GM12878 (cell line): ENCODE results near the gene PIGZ. TPM values are rescaled to one million over a fixed set of nuclear protein-coding genes. Genes with fewer than 3 reads are reported as not detected.

Experiments
- ATAC-seq: fragments of 200-7000 bp; cut with Tn5 transposase; 3 replicates; pipeline ENCODE4 v1.9.1; 2020; ENCODE audit warnings: mild to moderate bottlenecking, moderate library complexity
- BruUV-seq: library from RNA; stranded (reverse); fragments of 400-500 nt; replicated peaks from 2 replicates; lab custom pipeline; 2021; lab: Mats Ljungman, UMichigan
- CTCF ChIA-PET: fragments of 300-600 bp; sonication (Branson Sonifier 250); formaldehyde crosslinking; extraction: SDS; loops from one replicate; lab custom pipeline; 2021; ENCODE audit warnings: inconsistent platforms; lab: Yijun Ruan, JAX
- POLR2A ChIA-PET: fragments of 350-600 bp; formaldehyde crosslinking; extraction: SDS; loops from one replicate; lab custom pipeline; 2021; ENCODE audit warnings: inconsistent platforms; lab: Charles Lee
- RAD21 ChIA-PET: fragments of 300-600 bp; sonication (Branson Sonifier 250); formaldehyde crosslinking; loops from one replicate; lab custom pipeline; 2023; ENCODE audit warnings: antibody characterized with exemption; ENCODE audit not compliant: unreplicated experiment; lab: Charles Lee
- SMC1A ChIA-PET: fragments of 300-600 bp; sonication (Branson Sonifier 250); formaldehyde crosslinking; loops from one replicate; lab custom pipeline; 2023; ENCODE audit not compliant: unreplicated experiment, uncharacterized antibody; lab: Charles Lee
- DNase-seq: peaks from one replicate; pipeline ENCODE4 v3.0.0-alpha.2; 2011; ENCODE audit warnings: low read depth, low spot score
- FAIRE-seq: peaks from 3 replicates; lab custom pipeline; 2011; peaks lifted over from hg19 to GRCh38; lab: Jason Lieb, UNC
- H2AFZ ChIP-seq: 2 replicates; pipeline ENCODE4 v1.6.0; 2011; ENCODE audit warnings: low read depth, low read length, control low read depth; ENCODE audit not compliant: control insufficient read depth
- H3K27ac ChIP-seq: 2 replicates; pipeline ENCODE4 v1.5.1; 2011; ENCODE audit warnings: control low read depth; ENCODE audit not compliant: control insufficient read depth, insufficient read depth
- H3K27me3 ChIP-seq, 2 experiments: replicated peaks in 1 of 2; 2 replicates each; pipeline versions ENCODE4 v1.6.0 to v1.6.1; 2011; ENCODE audit warnings: low read length in 1 of 2; ENCODE audit not compliant: control insufficient read depth in 2 of 2, insufficient read depth in 2 of 2
- H3K36me3 ChIP-seq, 2 experiments: 2 replicates each; pipeline ENCODE4 v1.5.1; 2011; ENCODE audit warnings: low read length in 1 of 2; ENCODE audit not compliant: control insufficient read depth in 2 of 2, insufficient read depth in 2 of 2
- H3K4me1 ChIP-seq: 2 replicates; pipeline ENCODE4 v1.6.1; 2011; ENCODE audit warnings: mild to moderate bottlenecking, low read length, moderate library complexity, mixed read lengths; ENCODE audit not compliant: control insufficient read depth, insufficient read depth
- H3K4me2 ChIP-seq: 2 replicates; pipeline ENCODE4 v1.6.0; 2011; ENCODE audit warnings: control low read depth; ENCODE audit not compliant: control insufficient read depth, insufficient read depth
- H3K4me3 ChIP-seq: fragments of 200-600 bp; sonication (generic); 2 replicates; pipeline ENCODE4 v1.5.1; 2016
- H3K79me2 ChIP-seq: 2 replicates; pipeline ENCODE4 v1.6.0; 2011; ENCODE audit warnings: low read length; ENCODE audit not compliant: control insufficient read depth, insufficient read depth
- H3K9ac ChIP-seq: 2 replicates; pipeline ENCODE4 v1.8.0; 2011; ENCODE audit warnings: low read length, control low read depth, mixed read lengths; ENCODE audit not compliant: control insufficient read depth, insufficient read depth
- H3K9me3 ChIP-seq: replicated peaks from 3 replicates; pipeline ENCODE4 v1.5.1; 2011; ENCODE audit warnings: mild to moderate bottlenecking, low read length; ENCODE audit not compliant: control insufficient read depth, insufficient read depth
- H4K20me1 ChIP-seq: 2 replicates; pipeline ENCODE4 v1.6.0; 2011; ENCODE audit not compliant: control insufficient read depth, insufficient read depth
- ATF3 ChIP-seq: IDR thresholded peaks from 2 replicates; pipeline ENCODE4 v1.6.1; 2011; ENCODE audit warnings: low read depth, mild to moderate bottlenecking, low read length, moderate library complexity, borderline replicate concordance; ENCODE audit errors: extremely low read depth
- BRCA1 ChIP-seq: IDR thresholded peaks from 2 replicates; pipeline ENCODE4 v1.6.1; 2011; ENCODE audit warnings: low read depth, low read length, improper control_type of control experiment
- GATAD2B ChIP-seq: fragments of 450-650 bp; conservative IDR thresholded peaks from 2 replicates; pipeline ENCODE4 v1.6.1; 2017; ENCODE audit warnings: low read depth, mild to moderate bottlenecking, moderate library complexity
- NFYA ChIP-seq: IDR thresholded peaks from 2 replicates; pipeline ENCODE4 v1.6.1; 2011; ENCODE audit warnings: low read depth, mild to moderate bottlenecking, low read length, improper control_type of control experiment, borderline replicate concordance
- NR2C1 ChIP-seq: fragments of 450-650 bp; IDR thresholded peaks from 2 replicates; pipeline ENCODE4 v1.6.1; 2017; ENCODE audit warnings: antibody characterized with exemption, mild to moderate bottlenecking, moderate library complexity
- POU2F2 ChIP-seq: IDR thresholded peaks from 3 replicates; pipeline ENCODE4 v1.6.1; 2011; ENCODE audit warnings: low read depth, mild to moderate bottlenecking, low read length, borderline replicate concordance
- RAD51 ChIP-seq: fragments of 450-650 bp; IDR thresholded peaks from 2 replicates; pipeline ENCODE4 v1.6.1; 2016; ENCODE audit warnings: moderate library complexity, mild to moderate bottlenecking, inconsistent platforms
- RELA ChIP-seq: fragments of 450-650 bp; IDR thresholded peaks from 2 replicates; pipeline ENCODE4 v1.8.0; 2014; ENCODE audit warnings: borderline replicate concordance; ENCODE audit not compliant: partially characterized antibody
- SIN3A ChIP-seq: IDR thresholded peaks from 2 replicates; pipeline ENCODE4 v1.6.1; 2012; ENCODE audit warnings: low read depth, low read length, improper control_type of control experiment
- STAT3 ChIP-seq: IDR thresholded peaks from 2 replicates; pipeline ENCODE4 v1.6.1; 2011; ENCODE audit warnings: low read depth, low read length, improper control_type of control experiment
- SUPT20H ChIP-seq: IDR thresholded peaks from 2 replicates; pipeline ENCODE4 v1.6.1; 2011; ENCODE audit warnings: low read depth, mild to moderate bottlenecking, low read length, moderate library complexity, borderline replicate concordance; ENCODE audit not compliant: control insufficient read depth
- USF1 ChIP-seq: IDR thresholded peaks from 2 replicates; pipeline ENCODE4 v1.6.1; 2011; ENCODE audit warnings: borderline replicate concordance, low read depth, mild to moderate bottlenecking, moderate library complexity, mixed read lengths, low read length; ENCODE audit not compliant: insufficient read depth; ENCODE audit errors: extremely low read length
- ZNF24 ChIP-seq: fragments of 450-650 bp; IDR thresholded peaks from 2 replicates; pipeline ENCODE4 v1.6.1; 2017; ENCODE audit warnings: antibody characterized with exemption, mild to moderate bottlenecking
- WGBS: methylation state at CpG from one replicate; pipeline ENCODE4 v1.1.6; 2016; ENCODE audit warnings: low lambda C conversion rate; ENCODE audit not compliant: insufficient replicate concordance, insufficient coverage; ENCODE audit errors: missing lambda C conversion rate; 5-methylcytosine and 5-hydroxymethylcytosine counted together
- in situ Hi-C: fragments of 300-500 bp; cut with MboI; formaldehyde crosslinking; loops from 9 replicates; pipeline ENCODE4 v1.14.3; 2018; ENCODE audit warnings: mixed read lengths
- intact Hi-C: fragments of 100-400 bp; cut with micrococcal nuclease; formaldehyde crosslinking; loops from one replicate; pipeline ENCODE4 v1.14.2; 2022; ENCODE audit not compliant: unreplicated experiment
- polyA plus RNA-seq, 11 experiments: library from polyadenylated mRNA; depleted of rRNA in 4 of 11; unstranded in 6 of 11; stranded (reverse) in 5 of 11; fragments of >200 nt; fragmentation: Nextera tagmentation in 4 of 11; fragmentation: Illumina TruSeq in 1 of 11; extraction: Ambion mirVana in 4 of 11; extraction: Trizol in 1 of 11; gene quantifications; 1 replicate in 1 of 11; 2 replicates in 10 of 11; pipeline versions ENCODE4 v1.2.1 to v1.2.3, GENCODE V29; 2011 to 2016; ENCODE audit warnings: inconsistent platforms in 2 of 11, missing spikeins in 2 of 11, low read depth in 1 of 11
- total RNA-seq, 4 experiments: library from RNA; depleted of rRNA in 3 of 4; stranded (reverse); fragments of >200 nt in 3 of 4; fragmentation: Illumina TruSeq in 1 of 4; extraction: Trizol in 1 of 4; gene quantifications; 2 replicates each; pipeline versions ENCODE4 v1.2.1 to v1.2.3, GENCODE V29; 2013 to 2021
- TF ChIP-seq, protein P1 (sequence below): fragments of 450-650 bp; formaldehyde crosslinking; IDR thresholded peaks from 2 replicates; pipeline ENCODE4 v1.5.0; 2022; ENCODE audit warnings: mild to moderate bottlenecking, missing genetic modification characterization
- TF ChIP-seq, protein P2 (sequence below): IDR thresholded peaks from 2 replicates; pipeline ENCODE4 v1.6.1; 2012; ENCODE audit warnings: low read length, inconsistent platforms

The PIGZ gene
- total and polyA plus RNA-seq, 10 of the 15 experiments (the other 5 are each of a cell fraction or from before 2014, with no cell fraction given): 0.06 to 1.2 (median 0.64) TPM

GRCh38 chr3:196985298-196985697, 16.7 kb upstream of the PIGZ start:
- Histone ChIP-seq H3K4me2 (no peak overlapping the region), H3K9me3 (peaks cover 6% of the 10 kb centered on the region), H3K4me1 (peaks cover 3% of the 10 kb centered on the region; the same call in 1 of the 2 replicates), H3K36me3 (no peaks in the 10 kb centered on the region), H3K27ac (no peak overlapping the region), H3K27me3 (no peaks in the 10 kb centered on the region), H4K20me1 (no peaks in the 10 kb centered on the region), H2AFZ (no peak overlapping the region), H3K9ac (no peak overlapping the region)
- BruUV-seq: no TSS peak
- ChIA-PET POLR2A (no interaction called here), CTCF (interaction anchor here (1.1 kb wide), 1 partner anchor 24 kb away, joined by 3 read pairs; no protein-coding TSS in a partner anchor), SMC1A (no interaction called here), RAD21 (no interaction called here)
- FAIRE-seq (no peak), DNase-seq (no peak), ATAC-seq (no peak)
- intact Hi-C loops: no loop called here
- WGBS: 57% methylated on average over 6 of the region's 6 CpGs
- TF ChIP-seq SIN3A (no peak), SUPT20H (no peak), USF1 (no peak), POU2F2 (no peak), BRCA1 (no peak), NFYA (no peak), GATAD2B (no peak), RAD51 (no peak), ATF3 (no peak), NR2C1 (no peak), RELA (no peak), ZNF24 (no peak), STAT3 (no peak)
- TF ChIP-seq, protein P1, sequence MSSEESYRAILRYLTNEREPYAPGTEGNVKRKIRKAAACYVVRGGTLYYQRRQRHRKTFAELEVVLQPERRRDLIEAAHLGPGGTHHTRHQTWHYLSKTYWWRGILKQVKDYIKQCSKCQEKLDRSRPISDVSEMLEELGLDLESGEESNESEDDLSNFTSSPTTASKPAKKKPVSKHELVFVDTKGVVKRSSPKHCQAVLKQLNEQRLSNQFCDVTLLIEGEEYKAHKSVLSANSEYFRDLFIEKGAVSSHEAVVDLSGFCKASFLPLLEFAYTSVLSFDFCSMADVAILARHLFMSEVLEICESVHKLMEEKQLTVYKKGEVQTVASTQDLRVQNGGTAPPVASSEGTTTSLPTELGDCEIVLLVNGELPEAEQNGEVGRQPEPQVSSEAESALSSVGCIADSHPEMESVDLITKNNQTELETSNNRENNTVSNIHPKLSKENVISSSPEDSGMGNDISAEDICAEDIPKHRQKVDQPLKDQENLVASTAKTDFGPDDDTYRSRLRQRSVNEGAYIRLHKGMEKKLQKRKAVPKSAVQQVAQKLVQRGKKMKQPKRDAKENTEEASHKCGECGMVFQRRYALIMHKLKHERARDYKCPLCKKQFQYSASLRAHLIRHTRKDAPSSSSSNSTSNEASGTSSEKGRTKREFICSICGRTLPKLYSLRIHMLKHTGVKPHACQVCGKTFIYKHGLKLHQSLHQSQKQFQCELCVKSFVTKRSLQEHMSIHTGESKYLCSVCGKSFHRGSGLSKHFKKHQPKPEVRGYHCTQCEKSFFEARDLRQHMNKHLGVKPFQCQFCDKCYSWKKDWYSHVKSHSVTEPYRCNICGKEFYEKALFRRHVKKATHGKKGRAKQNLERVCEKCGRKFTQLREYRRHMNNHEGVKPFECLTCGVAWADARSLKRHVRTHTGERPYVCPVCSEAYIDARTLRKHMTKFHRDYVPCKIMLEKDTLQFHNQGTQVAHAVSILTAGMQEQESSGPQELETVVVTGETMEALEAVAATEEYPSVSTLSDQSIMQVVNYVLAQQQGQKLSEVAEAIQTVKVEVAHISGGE: no peak
- TF ChIP-seq, protein P2, sequence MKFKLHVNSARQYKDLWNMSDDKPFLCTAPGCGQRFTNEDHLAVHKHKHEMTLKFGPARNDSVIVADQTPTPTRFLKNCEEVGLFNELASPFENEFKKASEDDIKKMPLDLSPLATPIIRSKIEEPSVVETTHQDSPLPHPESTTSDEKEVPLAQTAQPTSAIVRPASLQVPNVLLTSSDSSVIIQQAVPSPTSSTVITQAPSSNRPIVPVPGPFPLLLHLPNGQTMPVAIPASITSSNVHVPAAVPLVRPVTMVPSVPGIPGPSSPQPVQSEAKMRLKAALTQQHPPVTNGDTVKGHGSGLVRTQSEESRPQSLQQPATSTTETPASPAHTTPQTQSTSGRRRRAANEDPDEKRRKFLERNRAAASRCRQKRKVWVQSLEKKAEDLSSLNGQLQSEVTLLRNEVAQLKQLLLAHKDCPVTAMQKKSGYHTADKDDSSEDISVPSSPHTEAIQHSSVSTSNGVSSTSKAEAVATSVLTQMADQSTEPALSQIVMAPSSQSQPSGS: no peak
- TF ChIP-seq, all 136 proteins: peak for 0
- Histone ChIP-seq H3K4me3 (no peak overlapping the region), H3K79me2 (no peaks in the 10 kb centered on the region)
- in situ Hi-C loops: loop anchor here (25.0 kb wide), 1 partner anchor 527 kb away; no protein-coding TSS in a partner anchor
